ENCODE data around the gene PHYHD1.
A peak's percentile ranks its signal among the peaks of the same experiment; 100 is the strongest.

PHYHD1 gene

DNA sequence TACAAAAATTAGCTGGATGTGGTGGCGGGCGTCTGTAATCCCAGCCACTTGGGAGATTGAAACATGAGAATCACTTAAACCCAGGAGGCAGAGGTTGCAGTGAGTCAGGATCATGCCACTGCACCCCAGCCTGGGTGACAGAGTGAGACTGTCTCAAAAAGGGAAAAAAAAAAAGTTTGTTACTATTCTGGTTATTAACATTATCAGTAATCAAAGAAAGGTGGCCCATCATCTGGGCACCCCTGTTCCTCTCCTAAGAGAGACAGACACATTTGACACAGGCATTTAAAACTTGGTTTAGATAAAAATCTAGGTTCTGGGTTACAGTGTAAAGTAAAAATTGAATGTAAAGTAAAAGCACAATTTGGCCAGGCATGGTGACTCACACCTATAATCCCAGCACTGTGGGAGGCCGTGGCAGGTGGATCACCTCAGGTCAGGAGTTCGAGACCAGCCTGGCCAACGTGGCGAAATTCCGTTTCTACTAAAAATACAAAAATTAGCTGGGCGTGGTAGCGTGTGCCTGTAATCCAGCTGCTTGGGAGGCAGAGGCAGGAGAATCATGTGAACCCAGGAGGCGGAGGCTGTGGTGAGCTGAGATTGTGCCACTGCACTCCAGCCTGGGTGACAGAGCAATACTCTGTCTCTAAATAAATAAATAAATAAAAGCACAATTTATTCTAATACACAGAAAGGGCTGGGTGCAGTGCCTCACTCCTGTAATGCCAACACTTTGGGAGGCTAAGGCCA lies 16.7 kb upstream of the PHYHD1 start:
- DNase-seq (ENCODE audit: low spot score in 2 of 2) = no peak
- Mint-ChIP-seq H3K4me1 (peaks cover 33% of the 10 kb centered on the region), H3K36me3 (ENCODE audit: insufficient read depth) (peaks cover 22% of the 10 kb centered on the region), H3K9me3 (no peaks in the 10 kb centered on the region), H3K27ac (ENCODE audit: low read depth) (peak overlapping the region; percentile 96), H3K4me3 (no peak overlapping the region), H3K27me3 (no peaks in the 10 kb centered on the region)
- ATAC-seq (replicated peaks; ENCODE audit: extremely low read depth, poor library complexity, severe bottlenecking) = no peak

DNA sequence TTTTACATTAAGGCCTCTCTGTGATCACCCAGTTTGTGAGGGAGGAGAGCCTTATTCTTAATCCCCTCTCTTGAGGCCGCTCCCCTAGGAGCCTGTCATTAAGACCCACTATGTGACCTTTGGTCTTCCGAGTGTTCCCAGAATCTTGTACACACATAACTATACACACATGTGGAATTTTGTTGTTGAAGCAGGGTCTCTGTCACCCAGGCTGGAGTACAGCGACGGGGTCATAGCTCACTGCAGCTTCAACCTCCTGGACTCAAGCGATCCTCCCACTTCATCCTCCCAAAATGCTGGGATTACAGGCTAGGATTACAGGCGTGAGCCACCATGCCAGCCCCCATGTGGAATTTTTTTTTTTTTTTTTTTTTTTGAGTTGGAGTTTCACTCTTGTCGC lies 14.8 kb upstream of the PHYHD1 start:
- no peaks in the 10 kb centered on the region for H3K27me3 Mint-ChIP-seq
- no peak overlapping the region for H3K4me3 Mint-ChIP-seq
- no peaks in the 10 kb centered on the region for H3K9me3 Mint-ChIP-seq
- no peak for ATAC-seq (replicated peaks; ENCODE audit: extremely low read depth, poor library complexity, severe bottlenecking)
- peaks cover 22% of the 10 kb centered on the region for H3K36me3 Mint-ChIP-seq (ENCODE audit: insufficient read depth)
- H3K4me1 Mint-ChIP-seq = peaks cover 25% of the 10 kb centered on the region
- no peak for DNase-seq (ENCODE audit: low spot score in 2 of 2)
- H3K27ac Mint-ChIP-seq (ENCODE audit: low read depth) = no peak overlapping the region

DNA sequence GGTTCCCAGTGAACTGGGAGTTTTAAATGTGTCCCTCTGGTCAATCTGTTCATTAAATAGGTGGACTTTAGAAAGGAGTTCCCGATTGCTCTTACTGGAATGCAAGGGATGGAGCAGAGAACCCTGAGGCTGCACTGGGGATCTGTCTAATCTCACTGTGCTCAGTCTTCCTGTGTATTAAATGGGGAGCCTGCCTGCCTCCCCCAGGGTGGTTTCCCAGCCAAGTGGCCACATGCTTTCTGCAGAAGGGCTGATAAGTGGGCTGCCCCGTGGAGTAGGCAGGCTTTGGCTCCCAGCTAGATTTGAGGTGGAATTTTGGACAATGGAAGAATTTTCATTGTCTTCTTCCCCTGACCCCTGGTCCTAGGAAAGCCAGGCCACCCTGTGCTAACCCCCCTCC lies 14.0 kb upstream of the PHYHD1 start:
- DNase-seq (ENCODE audit: low spot score in 2 of 2) (no peak), ATAC-seq (replicated peaks; ENCODE audit: extremely low read depth, poor library complexity, severe bottlenecking) (no peak)
- peak overlapping the region; percentile 10 for H3K27ac Mint-ChIP-seq (ENCODE audit: low read depth)
- H3K4me3 Mint-ChIP-seq = no peak overlapping the region
- no peaks in the 10 kb centered on the region for H3K9me3 Mint-ChIP-seq
- peaks cover 23% of the 10 kb centered on the region for H3K4me1 Mint-ChIP-seq
- peaks cover 22% of the 10 kb centered on the region for H3K36me3 Mint-ChIP-seq (ENCODE audit: insufficient read depth)
- no peaks in the 10 kb centered on the region for H3K27me3 Mint-ChIP-seq

DNA sequence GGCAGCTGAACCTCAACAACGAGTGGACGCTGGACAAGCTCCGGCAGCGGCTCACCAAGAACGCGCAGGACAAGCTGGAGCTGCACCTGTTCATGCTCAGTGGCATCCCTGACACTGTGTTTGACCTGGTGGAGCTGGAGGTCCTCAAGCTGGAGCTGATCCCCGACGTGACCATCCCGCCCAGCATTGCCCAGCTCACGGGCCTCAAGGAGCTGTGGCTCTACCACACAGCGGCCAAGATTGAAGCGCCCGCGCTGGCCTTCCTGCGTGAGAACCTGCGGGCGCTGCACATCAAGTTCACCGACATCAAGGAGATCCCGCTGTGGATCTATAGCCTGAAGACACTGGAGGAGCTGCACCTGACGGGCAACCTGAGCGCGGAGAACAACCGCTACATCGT lies 12.4 kb upstream of the PHYHD1 start:
- Mint-ChIP-seq H3K4me3 (no peak overlapping the region), H3K27me3 (no peaks in the 10 kb centered on the region), H3K36me3 (ENCODE audit: insufficient read depth) (peaks cover 20% of the 10 kb centered on the region), H3K9me3 (no peaks in the 10 kb centered on the region), H3K4me1 (peaks cover 26% of the 10 kb centered on the region), H3K27ac (ENCODE audit: low read depth) (peak overlapping the region; percentile 57)
- ATAC-seq (replicated peaks; ENCODE audit: extremely low read depth, poor library complexity, severe bottlenecking) (no peak), DNase-seq (ENCODE audit: low spot score in 2 of 2) (no peak)

DNA sequence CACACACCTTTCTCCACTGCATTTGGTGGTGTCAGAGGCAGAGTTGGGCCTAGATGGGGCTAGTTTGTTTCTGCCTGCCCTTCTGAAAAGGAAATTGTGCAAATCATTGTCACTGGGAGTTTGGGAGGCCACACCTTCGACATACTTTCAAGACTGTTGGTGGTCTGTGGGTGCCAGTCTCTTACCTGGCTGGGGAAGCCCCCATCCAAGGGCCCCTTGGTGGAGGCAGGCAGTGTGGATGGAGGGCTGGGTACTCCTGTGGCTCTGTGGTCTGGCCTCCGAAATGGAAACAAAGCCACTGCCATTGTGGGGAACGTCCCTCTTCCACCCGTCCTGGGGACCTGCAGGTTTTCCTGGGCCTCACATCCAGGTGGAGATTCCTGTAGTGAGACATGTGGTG lies 10.9 kb upstream of the PHYHD1 start:
- Mint-ChIP-seq H3K4me1 (peaks cover 30% of the 10 kb centered on the region), H3K36me3 (ENCODE audit: insufficient read depth) (peaks cover 18% of the 10 kb centered on the region), H3K27ac (ENCODE audit: low read depth) (peak overlapping the region; percentile 57), H3K4me3 (no peak overlapping the region), H3K9me3 (no peaks in the 10 kb centered on the region), H3K27me3 (no peaks in the 10 kb centered on the region)
- no peak for ATAC-seq (replicated peaks; ENCODE audit: extremely low read depth, poor library complexity, severe bottlenecking)
- DNase-seq (ENCODE audit: low spot score in 2 of 2) = no peak

DNA sequence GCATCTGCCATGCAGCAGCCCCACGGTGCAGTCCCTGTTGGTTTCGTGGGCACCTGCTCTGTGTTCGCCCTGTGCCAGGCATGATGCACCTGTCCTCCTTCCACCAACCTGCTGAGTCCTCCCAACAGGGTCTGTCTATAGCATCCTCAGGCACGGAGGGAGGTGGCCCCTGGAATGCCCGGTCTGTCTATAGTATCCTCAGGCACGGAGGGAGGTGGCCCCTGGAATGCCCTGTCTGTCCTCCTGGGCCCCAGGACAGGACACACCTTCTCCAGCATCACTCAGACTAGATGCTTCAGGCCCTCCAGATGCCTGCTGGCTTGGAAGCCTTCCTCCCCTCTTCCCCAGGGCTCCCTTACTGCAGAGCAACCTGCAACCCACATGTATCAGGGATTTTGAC lies 9.9 kb upstream of the PHYHD1 start:
- no peak overlapping the region for H3K4me3 Mint-ChIP-seq
- H3K27me3 Mint-ChIP-seq = no peaks in the 10 kb centered on the region
- H3K9me3 Mint-ChIP-seq = no peaks in the 10 kb centered on the region
- DNase-seq (ENCODE audit: low spot score in 2 of 2) (no peak), ATAC-seq (replicated peaks; ENCODE audit: extremely low read depth, poor library complexity, severe bottlenecking) (no peak)
- peaks cover 19% of the 10 kb centered on the region for H3K36me3 Mint-ChIP-seq (ENCODE audit: insufficient read depth)
- H3K4me1 Mint-ChIP-seq = peaks cover 30% of the 10 kb centered on the region
- no peak overlapping the region for H3K27ac Mint-ChIP-seq (ENCODE audit: low read depth)

DNA sequence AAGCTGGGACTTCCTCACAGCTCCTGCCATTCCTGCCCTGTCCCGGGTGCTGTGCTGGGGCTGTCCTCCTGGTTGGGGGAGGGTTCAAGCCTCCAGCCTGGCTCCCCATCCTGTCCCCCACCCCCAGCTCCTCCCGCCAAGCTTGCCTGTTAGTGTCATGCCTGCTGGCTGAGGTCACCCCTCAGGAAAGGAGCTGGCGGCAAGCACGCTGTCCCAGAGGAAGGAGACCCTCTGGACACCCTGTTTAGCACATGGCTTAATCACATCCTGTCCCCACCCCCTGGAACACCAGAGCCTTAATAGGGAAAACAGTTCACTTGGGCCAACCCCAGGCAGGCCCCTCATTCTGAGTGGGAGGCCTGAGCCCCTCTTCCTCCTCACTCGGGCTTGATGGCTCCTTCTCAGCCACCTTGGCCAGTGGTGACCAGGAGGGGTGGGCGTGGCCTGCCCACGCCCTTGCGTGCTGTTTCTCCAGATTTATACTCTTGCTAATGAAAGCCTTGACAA lies 9.2 kb upstream of the PHYHD1 start:
- H3K27me3 Mint-ChIP-seq = no peaks in the 10 kb centered on the region
- peak overlapping the region; percentile 89 for H3K27ac Mint-ChIP-seq (ENCODE audit: low read depth)
- ATAC-seq (replicated peaks; ENCODE audit: extremely low read depth, poor library complexity, severe bottlenecking) (no peak), DNase-seq (ENCODE audit: low spot score in 2 of 2) (no peak)
- peaks cover 25% of the 10 kb centered on the region for H3K36me3 Mint-ChIP-seq (ENCODE audit: insufficient read depth)
- H3K4me3 Mint-ChIP-seq = no peak overlapping the region
- peaks cover 30% of the 10 kb centered on the region for H3K4me1 Mint-ChIP-seq
- no peaks in the 10 kb centered on the region for H3K9me3 Mint-ChIP-seq

DNA sequence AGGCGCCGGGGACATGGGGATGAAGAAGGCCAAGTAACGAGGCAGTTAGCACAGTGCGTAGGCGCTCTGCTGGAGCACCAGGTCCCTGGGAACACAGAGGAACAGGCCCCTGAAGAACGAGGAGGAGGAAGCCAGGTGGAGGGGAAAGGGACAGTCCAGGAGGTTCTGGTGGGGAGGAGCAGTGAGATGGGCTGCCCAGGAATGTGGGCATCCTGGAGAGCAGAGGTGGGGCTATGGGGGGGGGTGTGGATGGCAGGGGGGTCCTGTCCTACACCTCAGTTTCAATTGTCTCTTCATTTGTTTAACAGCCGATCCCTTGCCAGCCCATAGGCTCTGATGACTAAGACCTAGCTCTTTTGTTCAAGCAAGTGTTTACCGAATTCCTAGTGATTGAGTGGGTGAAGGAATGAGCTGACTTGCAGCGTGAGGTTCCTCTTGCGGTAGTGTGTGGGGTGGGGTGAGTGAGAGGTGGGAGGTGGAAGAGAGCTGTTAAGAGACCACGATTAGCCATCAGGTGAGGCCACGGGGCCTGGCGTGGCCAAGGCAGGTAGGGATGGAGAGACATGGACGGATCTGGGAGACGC lies 8.4 kb upstream of the PHYHD1 start:
- Mint-ChIP-seq H3K36me3 (ENCODE audit: insufficient read depth) (peaks cover 29% of the 10 kb centered on the region), H3K4me3 (peak overlapping the region; percentile 52), H3K9me3 (no peaks in the 10 kb centered on the region), H3K4me1 (peaks cover 28% of the 10 kb centered on the region), H3K27me3 (no peaks in the 10 kb centered on the region), H3K27ac (ENCODE audit: low read depth) (peak overlapping the region; percentile 89)
- ATAC-seq (replicated peaks; ENCODE audit: extremely low read depth, poor library complexity, severe bottlenecking) (no peak), DNase-seq (ENCODE audit: low spot score in 2 of 2) (no peak)

DNA sequence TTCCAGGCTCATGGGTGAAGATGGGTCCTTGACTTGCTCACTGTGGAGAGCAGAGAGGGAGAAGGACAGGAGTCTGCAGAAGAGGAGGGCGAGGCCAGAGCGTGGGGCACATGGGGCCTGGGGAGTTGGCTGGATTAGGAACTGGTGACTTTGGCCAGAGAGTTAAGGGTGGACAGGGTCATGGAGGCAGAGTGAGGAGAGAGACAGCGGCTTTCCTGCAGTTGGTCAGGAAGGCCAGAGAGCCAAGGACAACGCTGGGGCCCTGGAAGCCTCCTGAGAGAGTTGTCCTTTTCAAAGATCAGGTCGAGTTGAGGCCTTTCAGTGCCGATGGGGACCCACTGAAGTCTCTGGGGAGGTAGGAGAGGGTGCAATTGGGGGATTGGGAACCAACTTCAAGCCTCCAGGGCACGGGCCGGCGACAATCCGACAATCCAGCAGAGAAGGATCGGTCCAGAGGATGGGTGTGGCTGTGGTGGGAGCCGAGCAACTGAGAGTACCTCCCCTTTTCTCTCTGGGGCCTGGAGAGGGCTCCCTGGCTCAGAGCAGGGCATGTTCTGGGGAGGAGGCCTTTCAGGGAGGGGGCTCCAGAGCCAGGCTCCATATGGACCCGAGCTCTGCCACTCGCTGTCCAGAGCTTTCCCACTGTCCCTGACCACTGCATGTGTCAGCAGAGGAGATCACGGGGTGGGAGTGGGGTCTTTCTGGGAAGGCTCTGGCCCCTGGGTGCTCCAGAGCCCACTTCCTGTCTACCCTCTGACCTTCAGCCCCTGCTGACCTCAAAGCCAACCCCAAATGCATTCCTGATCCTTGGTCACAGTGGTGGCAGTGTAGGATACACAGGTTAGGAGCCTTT lies 7.5 kb upstream of the PHYHD1 start:
- Mint-ChIP-seq H3K36me3 (ENCODE audit: insufficient read depth) (peaks cover 34% of the 10 kb centered on the region), H3K9me3 (no peaks in the 10 kb centered on the region), H3K4me3 (peak overlapping the region; percentile 52), H3K27ac (ENCODE audit: low read depth) (peak overlapping the region; percentile 89), H3K27me3 (no peaks in the 10 kb centered on the region), H3K4me1 (peaks cover 25% of the 10 kb centered on the region)
- ATAC-seq (replicated peaks; ENCODE audit: extremely low read depth, poor library complexity, severe bottlenecking) (no peak), DNase-seq (ENCODE audit: low spot score in 2 of 2) (no peak)

DNA sequence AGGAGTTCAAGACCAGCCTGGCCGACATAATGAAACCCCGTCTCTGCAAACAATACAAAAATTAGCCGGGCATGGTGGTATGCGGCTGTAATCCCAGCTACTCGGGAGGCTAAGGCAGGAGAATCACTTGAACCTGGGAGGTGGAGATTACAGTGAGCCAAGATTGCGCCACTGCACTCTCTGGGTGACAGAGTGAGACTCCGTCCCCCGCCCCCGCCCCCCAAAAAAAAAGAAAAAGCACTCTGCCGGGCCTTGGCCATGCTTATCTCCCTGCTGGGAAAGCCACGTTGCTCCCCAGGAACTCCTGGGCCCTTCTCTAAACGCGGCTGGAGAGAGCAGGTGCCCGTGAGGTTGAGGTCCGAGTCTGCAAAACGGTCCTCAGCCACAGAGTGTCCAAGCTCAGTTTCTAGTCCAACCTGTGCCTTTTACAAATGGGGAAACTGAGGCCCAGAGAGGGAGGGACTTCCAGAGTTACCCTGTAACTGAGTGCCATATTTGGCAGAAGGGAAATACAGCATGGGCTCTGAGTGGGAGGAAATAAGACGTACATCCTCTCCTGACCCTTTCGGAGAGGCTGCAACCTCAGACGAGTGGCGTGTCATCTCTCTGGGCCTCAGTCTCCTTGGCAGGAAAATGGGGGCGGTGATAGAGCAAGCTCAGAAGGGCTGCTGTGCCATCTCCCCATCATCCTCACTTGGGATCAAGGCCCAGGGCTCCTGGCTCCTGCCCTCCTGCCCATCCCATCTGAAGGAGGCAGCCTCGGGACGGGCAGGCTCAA lies 6.6 kb upstream of the PHYHD1 start:
- Mint-ChIP-seq H3K4me1 (peaks cover 25% of the 10 kb centered on the region), H3K4me3 (no peak overlapping the region), H3K9me3 (no peaks in the 10 kb centered on the region), H3K27me3 (no peaks in the 10 kb centered on the region), H3K36me3 (ENCODE audit: insufficient read depth) (peaks cover 33% of the 10 kb centered on the region), H3K27ac (ENCODE audit: low read depth) (no peak overlapping the region)
- ATAC-seq (replicated peaks; ENCODE audit: extremely low read depth, poor library complexity, severe bottlenecking) (no peak), DNase-seq (ENCODE audit: low spot score in 2 of 2) (no peak)

DNA sequence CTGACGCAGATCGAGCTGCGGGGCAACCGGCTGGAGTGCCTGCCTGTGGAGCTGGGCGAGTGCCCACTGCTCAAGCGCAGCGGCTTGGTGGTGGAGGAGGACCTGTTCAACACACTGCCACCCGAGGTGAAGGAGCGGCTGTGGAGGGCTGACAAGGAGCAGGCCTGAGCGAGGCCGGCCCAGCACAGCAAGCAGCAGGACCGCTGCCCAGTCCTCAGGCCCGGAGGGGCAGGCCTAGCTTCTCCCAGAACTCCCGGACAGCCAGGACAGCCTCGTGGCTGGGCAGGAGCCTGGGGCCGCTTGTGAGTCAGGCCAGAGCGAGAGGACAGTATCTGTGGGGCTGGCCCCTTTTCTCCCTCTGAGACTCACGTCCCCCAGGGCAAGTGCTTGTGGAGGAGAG lies 4.6 kb upstream of the PHYHD1 start:
- peaks cover 33% of the 10 kb centered on the region for H3K36me3 Mint-ChIP-seq (ENCODE audit: insufficient read depth)
- peaks cover 20% of the 10 kb centered on the region for H3K4me1 Mint-ChIP-seq
- peak overlapping the region; percentile 25 for H3K27ac Mint-ChIP-seq (ENCODE audit: low read depth)
- no peak overlapping the region for H3K4me3 Mint-ChIP-seq
- DNase-seq (ENCODE audit: low spot score in 2 of 2) (no peak), ATAC-seq (replicated peaks; ENCODE audit: extremely low read depth, poor library complexity, severe bottlenecking) (no peak)
- no peaks in the 10 kb centered on the region for H3K27me3 Mint-ChIP-seq
- no peaks in the 10 kb centered on the region for H3K9me3 Mint-ChIP-seq

DNA sequence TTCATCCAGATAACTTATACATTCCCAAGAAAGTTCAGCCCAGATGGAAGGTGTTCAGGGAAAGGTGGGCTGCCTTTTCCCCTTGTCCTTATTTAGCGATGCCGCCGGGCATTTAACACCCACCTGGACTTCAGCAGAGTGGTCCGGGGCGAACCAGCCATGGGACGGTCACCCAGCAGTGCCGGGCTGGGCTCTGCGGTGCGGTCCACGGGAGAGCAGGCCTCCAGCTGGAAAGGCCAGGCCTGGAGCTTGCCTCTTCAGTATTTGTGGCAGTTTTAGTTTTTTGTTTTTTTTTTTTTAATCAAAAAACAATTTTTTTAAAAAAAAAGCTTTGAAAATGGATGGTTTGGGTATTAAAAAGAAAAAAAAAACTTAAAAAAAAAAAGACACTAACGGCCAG lies 4.0 kb upstream of the PHYHD1 start:
- Mint-ChIP-seq H3K4me3 (no peak overlapping the region), H3K27ac (ENCODE audit: low read depth) (no peak overlapping the region), H3K4me1 (peaks cover 20% of the 10 kb centered on the region), H3K36me3 (ENCODE audit: insufficient read depth) (peaks cover 33% of the 10 kb centered on the region), H3K9me3 (no peaks in the 10 kb centered on the region), H3K27me3 (no peaks in the 10 kb centered on the region)
- ATAC-seq (replicated peaks; ENCODE audit: extremely low read depth, poor library complexity, severe bottlenecking) (no peak), DNase-seq (ENCODE audit: low spot score in 2 of 2) (no peak)
